Peyer's patch (tissue), 4 donors: Measurements from ENCODE around the gene LILRB3.

ENCODE experiments used
- POLR2A ChIP-seq, 2 donors: fragments of 450-650 bp; IDR thresholded peaks; one replicate each; pipeline ENCODE4 v1.5.1; 2017; ENCODE audit warnings: antibody characterized with exemption in 2 of 2, mild to moderate bottlenecking in 2 of 2, moderate library complexity in 2 of 2
- TF ChIP-seq, protein P1 (sequence below), 6 experiments: fragments of 450-650 bp in 4 of 6; fragments of 200-600 bp in 2 of 6; sonication (generic) in 1 of 6; IDR thresholded peaks; one replicate each; pipeline ENCODE4 v1.5.1; 2017 to 2019; ENCODE audit warnings: antibody characterized with exemption in 6 of 6, mild to moderate bottlenecking in 3 of 6, moderate library complexity in 1 of 6

DNA sequence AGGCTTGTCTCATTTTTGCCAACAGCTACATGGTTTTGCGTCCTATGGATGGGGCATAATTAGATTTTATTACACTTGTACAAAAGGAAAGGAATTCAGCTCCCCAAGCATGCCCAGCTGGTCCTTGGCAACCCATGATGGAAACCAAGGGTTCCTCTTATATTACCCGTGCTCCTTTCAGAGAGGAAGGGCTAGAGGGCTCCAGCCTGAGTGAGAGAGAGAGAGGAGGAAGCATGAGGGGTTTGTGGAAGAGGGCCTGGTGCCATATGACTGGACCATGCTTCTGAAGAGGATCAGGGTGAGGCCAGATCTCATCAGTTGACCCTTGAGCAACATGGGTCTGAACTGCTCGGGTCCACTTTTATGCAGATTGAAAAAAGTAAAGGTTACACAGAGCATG, 25.7 kb downstream of the LILRB3 start:
- TF ChIP-seq, protein P1, sequence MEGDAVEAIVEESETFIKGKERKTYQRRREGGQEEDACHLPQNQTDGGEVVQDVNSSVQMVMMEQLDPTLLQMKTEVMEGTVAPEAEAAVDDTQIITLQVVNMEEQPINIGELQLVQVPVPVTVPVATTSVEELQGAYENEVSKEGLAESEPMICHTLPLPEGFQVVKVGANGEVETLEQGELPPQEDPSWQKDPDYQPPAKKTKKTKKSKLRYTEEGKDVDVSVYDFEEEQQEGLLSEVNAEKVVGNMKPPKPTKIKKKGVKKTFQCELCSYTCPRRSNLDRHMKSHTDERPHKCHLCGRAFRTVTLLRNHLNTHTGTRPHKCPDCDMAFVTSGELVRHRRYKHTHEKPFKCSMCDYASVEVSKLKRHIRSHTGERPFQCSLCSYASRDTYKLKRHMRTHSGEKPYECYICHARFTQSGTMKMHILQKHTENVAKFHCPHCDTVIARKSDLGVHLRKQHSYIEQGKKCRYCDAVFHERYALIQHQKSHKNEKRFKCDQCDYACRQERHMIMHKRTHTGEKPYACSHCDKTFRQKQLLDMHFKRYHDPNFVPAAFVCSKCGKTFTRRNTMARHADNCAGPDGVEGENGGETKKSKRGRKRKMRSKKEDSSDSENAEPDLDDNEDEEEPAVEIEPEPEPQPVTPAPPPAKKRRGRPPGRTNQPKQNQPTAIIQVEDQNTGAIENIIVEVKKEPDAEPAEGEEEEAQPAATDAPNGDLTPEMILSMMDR (IDR thresholded peaks at IDR 0.05) = no peak
- no peak for TF ChIP-seq POLR2A (IDR thresholded peaks at IDR 0.05)
